ENCODE results near the gene IL32.

Gene IL32

DNA sequence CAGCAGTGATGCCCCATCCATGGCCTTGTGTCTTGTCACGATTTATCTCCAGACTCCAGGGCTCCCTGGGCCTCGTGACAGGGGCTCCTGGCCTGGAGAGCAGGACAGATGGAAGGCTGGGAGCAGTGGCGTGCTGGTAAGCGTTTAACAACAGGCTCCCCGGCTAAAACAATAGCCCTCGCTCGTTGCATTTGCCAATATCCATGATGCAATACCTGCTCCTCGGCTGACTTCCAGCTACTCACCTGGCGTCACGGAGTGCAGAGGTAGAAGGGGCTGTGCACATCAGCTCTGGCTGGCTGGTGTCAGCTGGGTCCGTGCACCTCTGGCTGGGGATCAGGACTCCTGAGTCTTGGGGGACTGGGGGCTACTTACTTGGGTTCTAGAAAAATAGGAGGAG is 27.2 kb upstream of the IL32 start:
- DNase-seq: no peak
- H3K36me3 ChIP-seq: no peaks in the 10 kb centered on the region
- TF ChIP-seq, protein P1, sequence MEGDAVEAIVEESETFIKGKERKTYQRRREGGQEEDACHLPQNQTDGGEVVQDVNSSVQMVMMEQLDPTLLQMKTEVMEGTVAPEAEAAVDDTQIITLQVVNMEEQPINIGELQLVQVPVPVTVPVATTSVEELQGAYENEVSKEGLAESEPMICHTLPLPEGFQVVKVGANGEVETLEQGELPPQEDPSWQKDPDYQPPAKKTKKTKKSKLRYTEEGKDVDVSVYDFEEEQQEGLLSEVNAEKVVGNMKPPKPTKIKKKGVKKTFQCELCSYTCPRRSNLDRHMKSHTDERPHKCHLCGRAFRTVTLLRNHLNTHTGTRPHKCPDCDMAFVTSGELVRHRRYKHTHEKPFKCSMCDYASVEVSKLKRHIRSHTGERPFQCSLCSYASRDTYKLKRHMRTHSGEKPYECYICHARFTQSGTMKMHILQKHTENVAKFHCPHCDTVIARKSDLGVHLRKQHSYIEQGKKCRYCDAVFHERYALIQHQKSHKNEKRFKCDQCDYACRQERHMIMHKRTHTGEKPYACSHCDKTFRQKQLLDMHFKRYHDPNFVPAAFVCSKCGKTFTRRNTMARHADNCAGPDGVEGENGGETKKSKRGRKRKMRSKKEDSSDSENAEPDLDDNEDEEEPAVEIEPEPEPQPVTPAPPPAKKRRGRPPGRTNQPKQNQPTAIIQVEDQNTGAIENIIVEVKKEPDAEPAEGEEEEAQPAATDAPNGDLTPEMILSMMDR (IDR thresholded peaks at IDR 0.05; ENCODE audit: low read depth, low read length): no peak
- H3K4me3 ChIP-seq (ENCODE audit: low read depth, low read length): no peak overlapping the region
- peaks cover 68% of the 10 kb centered on the region for H3K27me3 ChIP-seq (ENCODE audit: insufficient read depth, low read depth, severe bottlenecking)
- H3K9me3 ChIP-seq (ENCODE audit: severe bottlenecking): peaks cover 5% of the 10 kb centered on the region
- no peak overlapping the region for H3K27ac ChIP-seq

- TF ChIP-seq, protein P1 (IDR thresholded peaks at IDR 0.05; ENCODE audit: low read depth, low read length): no peak
- Histone ChIP-seq H3K9me3 (ENCODE audit: severe bottlenecking) (peaks cover 5% of the 10 kb centered on the region), H3K27ac (no peak overlapping the region), H3K4me3 (ENCODE audit: low read depth, low read length) (no peak overlapping the region), H3K27me3 (ENCODE audit: insufficient read depth, low read depth, severe bottlenecking) (peaks cover 68% of the 10 kb centered on the region), H3K36me3 (no peaks in the 10 kb centered on the region)
- no peak for DNase-seq
These were observed 26.5 kb upstream of the IL32 start for GRCh38 chr16:3038896-3039295.

DNA sequence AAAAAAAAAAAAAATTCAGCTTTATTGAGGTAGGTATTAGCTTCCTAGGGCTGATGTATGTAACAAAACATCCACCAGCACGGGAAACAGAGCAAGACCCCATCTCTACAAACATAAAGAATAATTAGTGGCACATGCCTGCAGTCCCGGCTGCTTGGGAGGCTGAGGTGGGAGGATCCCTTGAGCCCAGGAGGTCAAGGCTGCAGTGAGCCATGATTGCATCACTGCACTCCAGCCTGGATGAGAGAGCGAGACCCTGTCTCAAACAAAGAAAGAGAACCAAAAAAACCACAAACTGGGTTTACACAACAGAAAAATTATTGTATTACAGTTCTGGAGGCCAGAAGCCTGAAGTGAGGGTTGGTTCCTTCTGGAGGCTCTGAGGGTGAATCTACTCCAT is 23.1 kb upstream of the IL32 start:
- H3K9me3 ChIP-seq (ENCODE audit: severe bottlenecking): peaks cover 5% of the 10 kb centered on the region
- no peak overlapping the region for H3K27ac ChIP-seq
- peaks cover 74% of the 10 kb centered on the region for H3K27me3 ChIP-seq (ENCODE audit: insufficient read depth, low read depth, severe bottlenecking)
- H3K4me3 ChIP-seq (ENCODE audit: low read depth, low read length): no peak overlapping the region
- TF ChIP-seq, protein P1 (IDR thresholded peaks at IDR 0.05; ENCODE audit: low read depth, low read length): no peak
- no peaks in the 10 kb centered on the region for H3K36me3 ChIP-seq
- no peak for DNase-seq

- Histone ChIP-seq H3K4me3 (ENCODE audit: low read depth, low read length) (no peak overlapping the region), H3K27me3 (ENCODE audit: insufficient read depth, low read depth, severe bottlenecking) (peaks cover 70% of the 10 kb centered on the region)
- no peak for DNase-seq
These were observed 20.7 kb upstream of the IL32 start for GRCh38 chr16:3044708-3045107.

GRCh38 chr16:3045758-3046640 is 19.4 kb upstream of the IL32 start, which contains the start of gene MMP25:
MMP25 (plus strand) TSS chr16:3046561; CDS start chr16:3046918, 357 bp downstream.
- TF ChIP-seq, protein P1 (IDR thresholded peaks at IDR 0.05; ENCODE audit: low read depth, low read length): no peak
- Histone ChIP-seq H3K4me3 (ENCODE audit: low read depth, low read length) (peak within 1 kb of the TSS; percentile 36), H3K36me3 (no peaks in the 10 kb centered on the region), H3K27me3 (ENCODE audit: insufficient read depth, low read depth, severe bottlenecking) (peaks cover 67% of the 10 kb centered on the region), H3K9me3 (ENCODE audit: severe bottlenecking) (no peaks in the 10 kb centered on the region), H3K27ac (no peak within 1 kb of the TSS)
- DNase-seq: no peak

More at GRCh38 chr16:3044708-3045107, 20.7 kb upstream of the IL32 start:
- TF ChIP-seq, protein P1 (IDR thresholded peaks at IDR 0.05; ENCODE audit: low read depth, low read length): no peak
- H3K36me3 ChIP-seq: no peaks in the 10 kb centered on the region
- H3K9me3 ChIP-seq (ENCODE audit: severe bottlenecking): peaks cover under 1% of the 10 kb centered on the region
- no peak overlapping the region for H3K27ac ChIP-seq

All from WERI-Rb-1 (cell line).